Tongue (tissue), 2 donors: ENCODE measurements around the gene CDH18. TPM values are rescaled to one million over a fixed set of nuclear protein-coding genes. Genes with fewer than 3 reads are reported as not detected.

Experiments used
- DNase-seq: peaks from one replicate; pipeline ENCODE4 v3.0.0-alpha.2; 2015
- total RNA-seq: library from RNA; depleted of rRNA; stranded (reverse); fragments of >200 nt; gene quantifications from one replicate; pipeline ENCODE4 v1.2.3, GENCODE V29; 2014

CDH18 gene, protein sequence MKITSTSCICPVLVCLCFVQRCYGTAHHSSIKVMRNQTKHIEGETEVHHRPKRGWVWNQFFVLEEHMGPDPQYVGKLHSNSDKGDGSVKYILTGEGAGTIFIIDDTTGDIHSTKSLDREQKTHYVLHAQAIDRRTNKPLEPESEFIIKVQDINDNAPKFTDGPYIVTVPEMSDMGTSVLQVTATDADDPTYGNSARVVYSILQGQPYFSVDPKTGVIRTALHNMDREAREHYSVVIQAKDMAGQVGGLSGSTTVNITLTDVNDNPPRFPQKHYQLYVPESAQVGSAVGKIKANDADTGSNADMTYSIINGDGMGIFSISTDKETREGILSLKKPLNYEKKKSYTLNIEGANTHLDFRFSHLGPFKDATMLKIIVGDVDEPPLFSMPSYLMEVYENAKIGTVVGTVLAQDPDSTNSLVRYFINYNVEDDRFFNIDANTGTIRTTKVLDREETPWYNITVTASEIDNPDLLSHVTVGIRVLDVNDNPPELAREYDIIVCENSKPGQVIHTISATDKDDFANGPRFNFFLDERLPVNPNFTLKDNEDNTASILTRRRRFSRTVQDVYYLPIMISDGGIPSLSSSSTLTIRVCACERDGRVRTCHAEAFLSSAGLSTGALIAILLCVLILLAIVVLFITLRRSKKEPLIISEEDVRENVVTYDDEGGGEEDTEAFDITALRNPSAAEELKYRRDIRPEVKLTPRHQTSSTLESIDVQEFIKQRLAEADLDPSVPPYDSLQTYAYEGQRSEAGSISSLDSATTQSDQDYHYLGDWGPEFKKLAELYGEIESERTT
- total RNA-seq = 0.62 TPM

DNA sequence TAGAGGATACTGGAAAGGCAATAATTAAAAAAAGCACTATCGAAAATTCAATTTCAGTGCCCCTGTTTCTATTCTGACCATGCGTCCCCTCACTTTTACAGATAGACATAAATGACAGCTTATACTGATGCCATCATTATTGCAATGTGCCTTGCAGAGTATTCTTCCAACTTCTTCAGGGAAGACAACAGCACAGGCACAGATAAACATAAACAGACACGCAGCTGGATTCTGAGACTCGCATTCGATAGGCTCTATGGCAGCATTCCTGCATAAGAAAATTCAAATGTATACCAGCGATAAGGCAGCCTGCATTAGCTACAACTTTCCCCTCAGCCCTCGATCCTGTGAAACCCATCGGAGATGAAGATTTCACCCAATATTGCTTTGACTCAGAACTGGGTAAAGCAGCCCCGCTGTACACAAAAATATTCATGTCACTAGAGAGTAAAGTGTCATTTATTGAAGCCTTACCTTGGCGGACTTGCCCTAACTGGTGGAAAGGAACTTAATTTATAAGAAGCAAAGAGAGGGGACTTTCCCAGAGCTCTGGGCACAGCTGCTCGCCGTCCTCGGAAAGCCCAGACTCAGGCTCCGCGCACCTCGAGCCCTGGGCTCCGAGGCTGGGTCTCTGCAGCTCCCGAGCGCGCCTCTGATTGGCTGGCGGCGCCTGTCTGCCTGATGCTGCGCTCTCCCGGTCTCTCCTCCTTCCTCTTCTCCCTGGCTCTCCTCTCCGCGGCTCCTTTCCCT lies at the start of gene CDH18:
TSS of gene CDH18 (minus strand) at position 589 of the 750 bp plus-strand sequence. CDS start 149,214 bp downstream, outside the sequence.
- peak; percentile 76 for DNase-seq

DNA sequence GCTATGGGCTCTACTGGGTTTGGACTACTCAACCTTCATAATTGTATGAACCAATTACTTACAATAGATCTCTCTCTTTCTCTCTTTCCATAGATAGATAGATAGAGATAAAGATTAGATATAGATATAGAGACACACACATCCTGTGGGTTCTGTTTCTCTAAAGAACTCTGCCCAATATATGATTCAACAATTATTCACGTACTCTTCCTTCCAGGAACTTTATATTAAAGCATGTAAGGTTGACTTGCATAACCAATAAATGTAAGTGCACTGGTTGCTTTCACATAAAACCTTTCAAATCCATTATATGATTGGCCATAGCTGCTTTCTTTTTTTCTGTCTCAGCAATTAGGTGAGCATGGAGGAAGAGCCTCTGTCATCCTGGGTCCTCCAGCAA lies 46.7 kb upstream of the CDH18 start:
- DNase-seq = no peak

DNA sequence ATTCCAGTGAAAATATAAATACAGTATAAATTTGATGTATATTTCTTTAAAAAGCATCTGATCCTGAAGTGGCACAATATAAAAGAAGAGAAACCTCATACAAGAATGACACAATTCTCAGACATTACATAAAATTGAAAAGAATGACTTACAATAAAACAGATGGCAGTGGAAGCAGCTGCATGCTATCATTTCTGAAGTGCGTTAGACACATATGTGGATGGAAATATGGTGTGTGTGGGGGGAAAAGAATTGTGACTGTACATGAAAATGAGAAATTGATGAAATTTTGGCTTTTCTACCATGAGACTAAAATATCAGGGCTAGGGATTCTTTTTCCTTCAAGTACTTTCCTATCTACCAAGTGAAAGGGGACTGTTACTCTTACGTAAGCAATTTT lies 45.9 kb upstream of the CDH18 start:
- no peak for DNase-seq

DNA sequence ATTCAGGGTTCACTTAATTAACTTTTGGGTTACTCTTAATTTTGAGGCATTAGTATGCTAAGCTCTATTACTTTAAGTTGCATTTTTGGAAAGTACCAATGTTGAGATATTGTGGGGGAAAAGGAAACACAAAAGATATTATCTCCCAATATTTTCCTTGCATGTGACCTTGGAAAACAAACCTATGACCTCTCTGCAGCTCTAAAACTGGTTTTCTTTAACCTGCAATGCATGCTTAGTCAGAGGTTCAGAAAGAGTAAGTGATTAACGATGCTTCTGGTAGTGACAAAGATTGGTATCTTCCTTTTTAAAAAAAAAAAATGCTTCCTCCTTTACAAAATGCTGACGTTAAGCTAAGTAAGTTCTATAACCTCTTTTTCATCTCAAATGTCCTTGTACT lies 44.9 kb upstream of the CDH18 start:
- no peak for DNase-seq

DNA sequence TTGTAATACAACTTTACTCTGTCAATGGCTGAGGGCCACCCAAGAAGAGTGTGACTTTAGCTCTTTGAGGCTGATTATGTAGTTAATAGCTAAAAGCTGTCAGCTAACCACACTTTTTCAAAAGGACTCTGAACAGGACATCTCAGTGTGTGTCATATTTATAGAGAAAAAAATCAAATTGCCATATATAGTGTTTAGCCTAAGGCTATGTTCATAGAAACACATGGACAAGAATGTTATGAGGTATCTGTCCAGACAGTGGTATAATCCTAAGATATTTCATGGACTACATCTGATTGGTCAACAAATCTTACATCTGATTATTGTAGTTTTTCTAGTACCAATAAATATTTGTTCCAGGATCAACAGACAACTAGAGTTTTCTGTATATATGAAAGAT lies 42.1 kb upstream of the CDH18 start:
- DNase-seq = no peak

DNA sequence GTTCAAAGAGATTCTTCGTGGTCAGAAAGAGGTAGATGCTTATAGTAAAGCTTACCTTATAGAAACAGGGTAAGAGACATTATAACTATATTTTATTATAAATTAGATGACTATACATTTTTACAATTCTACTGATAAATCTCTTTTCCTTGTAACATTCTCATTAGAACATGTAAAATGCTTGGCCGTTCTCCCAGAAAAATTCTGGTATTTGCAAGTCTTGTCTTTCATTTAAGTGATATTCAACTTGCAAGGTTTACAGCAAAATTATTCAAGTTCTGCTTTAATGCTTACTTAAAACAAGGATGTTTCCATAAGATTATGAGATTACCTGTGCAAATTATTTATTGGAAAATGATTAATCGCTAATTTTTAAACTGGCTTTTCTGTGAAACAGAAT lies 41.3 kb upstream of the CDH18 start:
- DNase-seq = peak; percentile 22

DNA sequence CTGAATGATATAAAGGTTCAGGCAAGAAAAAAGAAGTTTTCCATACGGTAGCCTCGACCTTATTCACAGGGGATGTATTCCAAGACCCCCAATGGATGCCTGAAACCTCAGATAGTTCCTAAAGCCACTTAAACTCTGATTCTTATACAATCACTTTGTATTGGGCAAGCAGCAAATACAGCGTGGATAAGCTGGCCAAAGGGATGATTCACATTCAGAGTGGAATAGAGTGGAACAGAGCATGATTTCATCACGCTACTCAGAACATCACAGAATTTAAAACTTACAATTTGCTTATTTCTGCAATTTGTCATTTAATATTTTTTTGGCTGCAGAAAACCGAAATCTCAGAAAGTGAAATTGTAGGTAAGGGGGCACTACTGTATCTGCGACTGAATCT lies 40.5 kb upstream of the CDH18 start:
- no peak for DNase-seq

DNA sequence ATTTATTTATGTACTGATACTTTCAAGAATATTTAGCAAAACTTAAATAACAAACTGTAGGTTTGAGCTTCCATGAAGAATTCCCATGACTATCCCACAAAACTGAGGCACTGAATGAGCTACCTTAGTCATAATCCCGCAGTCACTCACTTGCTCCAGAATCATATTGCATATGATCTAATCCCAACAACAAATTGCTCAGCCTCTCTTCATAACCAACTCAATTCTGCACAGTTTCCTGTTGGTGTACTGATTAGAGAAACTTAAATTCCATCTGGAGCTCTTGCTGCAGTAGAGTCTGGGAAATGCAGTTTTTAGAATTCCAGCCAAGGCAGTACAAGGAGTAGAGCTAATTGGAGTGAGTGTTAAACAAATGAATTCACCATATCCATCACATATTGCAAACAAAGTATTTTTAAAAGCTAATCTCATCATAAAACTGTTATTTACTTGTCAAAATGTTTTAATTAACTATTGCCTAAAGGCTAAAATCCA lies 35.7 kb upstream of the CDH18 start:
- DNase-seq = peak; percentile 20

DNA sequence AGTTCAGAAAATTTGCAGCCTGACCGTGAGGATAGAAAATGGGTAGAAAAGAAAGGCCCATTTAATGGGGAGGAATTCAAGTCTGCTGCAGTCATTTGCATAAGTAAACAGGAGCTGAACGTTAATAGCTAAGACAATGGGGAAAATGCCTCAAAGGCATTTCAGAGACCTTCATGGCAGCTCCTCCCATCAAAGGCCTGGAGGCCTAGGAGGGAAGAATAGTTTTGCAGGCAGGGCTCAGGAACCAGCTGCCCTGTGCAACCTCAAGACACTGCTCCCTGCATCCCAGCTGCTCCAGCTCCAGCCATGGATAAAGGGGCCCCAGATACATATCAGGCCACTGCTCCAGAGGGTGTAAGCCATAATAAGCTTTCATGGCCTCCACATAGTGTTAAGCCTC lies 32.2 kb upstream of the CDH18 start:
- no peak for DNase-seq

DNA sequence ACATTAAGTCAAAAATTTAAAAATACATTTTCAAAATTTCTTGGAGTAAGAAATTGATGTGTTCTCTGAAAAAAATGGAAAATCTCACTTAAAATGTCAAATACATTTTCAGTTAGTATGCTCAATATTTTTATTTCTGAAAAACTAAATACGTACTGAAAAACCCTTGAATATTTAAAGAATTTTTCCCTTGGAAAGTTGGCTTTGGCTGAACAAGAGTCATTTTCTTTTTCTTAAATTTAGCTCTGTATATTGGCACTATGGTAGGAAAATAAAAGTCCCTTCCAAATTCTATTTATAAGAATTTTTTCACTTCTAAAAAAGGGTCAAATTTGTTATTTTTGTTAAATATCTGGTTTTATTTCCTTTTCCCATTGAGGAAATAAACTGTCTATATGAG lies 29.0 kb upstream of the CDH18 start:
- no peak for DNase-seq

DNA sequence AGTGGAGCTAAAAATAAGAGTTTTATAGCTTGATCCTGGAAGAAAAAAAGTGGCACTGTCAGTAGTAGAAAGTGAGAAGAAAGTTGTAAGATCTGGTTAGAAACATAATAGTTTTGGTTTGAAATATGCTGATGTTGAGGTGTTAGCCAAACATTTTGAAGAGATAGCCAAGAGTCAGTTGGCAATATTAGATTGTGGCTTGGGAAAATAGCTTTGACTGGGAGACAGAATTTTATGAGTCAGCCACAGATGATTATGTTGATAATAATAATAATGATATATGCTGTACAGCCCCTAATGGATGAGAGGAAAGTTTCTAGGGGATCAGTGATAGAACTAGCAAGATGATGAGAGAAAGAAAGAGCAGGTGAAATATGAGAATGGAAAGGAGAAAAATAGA lies 12.4 kb upstream of the CDH18 start:
- no peak for DNase-seq

DNA sequence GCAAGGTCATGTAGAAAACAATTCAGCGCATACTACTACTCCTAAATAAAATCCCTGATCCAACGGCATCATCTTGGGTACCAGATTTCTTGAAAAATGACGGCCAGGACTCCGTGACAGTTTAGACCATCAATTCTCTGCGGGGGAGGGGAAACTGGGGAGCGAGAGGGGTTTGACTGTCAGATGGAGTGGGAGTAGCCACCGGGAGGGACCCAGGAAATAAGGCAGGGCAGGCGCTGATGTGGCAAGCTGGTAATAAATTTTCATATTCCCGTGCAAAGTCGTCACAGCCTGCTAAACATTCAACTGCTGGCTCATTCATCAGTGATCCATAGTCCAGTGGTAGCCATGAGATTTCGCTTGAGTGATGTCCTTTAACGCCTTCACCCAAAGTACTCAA lies 457 bp upstream of the CDH18 start:
- DNase-seq = peak; percentile 2

DNA sequence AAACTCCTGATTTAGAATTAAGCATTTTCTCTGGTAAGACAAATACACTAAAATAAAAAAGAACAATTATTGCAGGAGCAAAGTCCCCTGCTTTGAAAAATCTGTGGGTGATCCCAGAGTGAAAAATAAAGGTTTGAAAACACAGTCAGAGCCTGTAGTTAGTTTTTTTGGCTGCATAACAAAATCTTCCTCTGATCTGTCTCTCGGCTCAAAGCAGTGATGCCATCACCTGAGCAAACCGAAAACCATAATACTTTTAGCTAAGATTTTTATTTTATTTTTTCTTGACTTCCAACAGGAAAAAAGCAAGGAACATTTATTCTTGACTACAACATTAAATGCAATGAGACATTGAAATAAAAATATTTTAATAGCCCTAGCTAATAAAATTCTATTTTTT lies 1.2 kb downstream of the CDH18 start:
- no peak for DNase-seq

DNA sequence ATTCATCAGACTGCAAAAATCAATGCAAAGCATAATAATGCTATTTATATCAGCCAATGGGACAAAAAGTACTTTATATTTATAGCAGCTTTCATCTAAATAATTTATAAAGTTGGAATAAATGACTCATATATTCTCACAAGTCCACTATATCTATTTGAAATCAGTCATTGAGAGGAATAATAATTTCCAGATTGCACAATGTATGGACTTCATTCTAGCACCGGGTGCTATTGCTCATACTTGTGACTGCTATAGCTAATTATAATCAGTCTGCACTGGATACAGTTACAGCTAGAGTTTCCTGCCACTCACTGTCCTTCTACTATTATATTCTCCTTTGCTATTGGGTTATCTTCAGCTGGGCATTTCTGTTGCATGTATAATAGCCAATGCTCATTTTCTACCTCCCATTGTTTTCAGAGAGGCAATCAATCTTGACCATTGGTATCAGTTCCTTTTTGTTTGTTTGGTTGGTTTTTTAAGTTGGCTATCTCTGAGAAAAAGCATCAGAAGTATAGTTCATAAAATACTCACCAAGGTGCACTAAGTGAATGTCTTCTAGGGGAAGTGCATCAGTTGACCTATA lies 1.9 kb downstream of the CDH18 start:
- no peak for DNase-seq

DNA sequence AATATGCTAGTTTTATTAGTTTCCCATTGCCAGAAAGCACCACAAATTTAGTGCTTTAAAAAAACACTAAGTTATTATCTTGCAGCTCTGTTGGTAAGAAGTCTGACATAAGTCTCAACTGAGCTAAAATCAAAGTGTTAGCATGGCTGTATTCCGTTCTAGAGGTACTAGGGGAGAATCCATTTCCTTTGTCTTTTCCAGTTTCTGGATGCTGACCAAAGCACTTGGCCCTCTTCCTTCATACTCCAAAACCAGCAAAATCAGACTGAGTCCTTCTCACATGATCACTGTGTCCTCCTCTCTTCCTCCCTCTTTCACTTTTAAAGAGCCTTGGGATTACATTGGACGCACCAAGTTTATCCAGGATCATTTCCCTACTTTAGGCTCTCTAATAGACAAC lies 9.5 kb downstream of the CDH18 start:
- peak; percentile 2 for DNase-seq

DNA sequence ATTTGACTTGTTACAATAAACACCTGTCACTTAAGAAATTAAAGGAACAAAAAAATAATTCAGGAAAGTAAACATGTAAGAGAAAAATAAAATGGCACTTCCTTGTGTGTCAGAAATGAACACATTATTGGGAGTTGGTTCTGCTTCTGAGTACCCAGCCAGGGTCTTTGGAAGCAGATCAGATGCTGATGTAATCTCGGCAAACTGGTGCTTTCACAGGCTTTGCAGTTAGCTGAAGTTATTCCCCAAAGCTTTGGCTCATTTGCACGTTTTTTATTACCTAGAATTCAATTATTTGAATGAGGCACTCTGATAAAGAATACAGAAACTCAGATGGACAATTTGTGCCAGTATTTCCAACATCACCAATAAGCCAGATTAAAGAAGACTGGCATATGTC lies 10.9 kb downstream of the CDH18 start:
- no peak for DNase-seq

DNA sequence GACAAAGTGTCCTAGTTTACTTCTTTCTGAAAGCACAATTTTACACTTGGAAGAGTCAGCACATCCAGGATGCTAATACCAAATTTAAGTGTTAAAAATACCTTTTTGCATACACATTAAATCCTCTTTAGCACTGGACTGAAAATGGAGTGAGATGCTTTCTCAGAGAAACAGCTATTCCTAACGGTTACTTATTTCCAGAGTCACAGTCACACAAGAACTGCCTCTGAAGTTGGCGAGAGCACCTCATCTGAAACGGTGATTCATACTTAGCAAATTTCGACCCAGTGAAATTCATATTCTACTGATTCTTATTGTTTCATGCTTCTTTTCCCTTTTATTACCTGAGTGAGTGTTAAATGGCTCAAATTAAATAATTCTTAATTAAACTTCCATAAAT lies 12.2 kb downstream of the CDH18 start:
- no peak for DNase-seq

DNA sequence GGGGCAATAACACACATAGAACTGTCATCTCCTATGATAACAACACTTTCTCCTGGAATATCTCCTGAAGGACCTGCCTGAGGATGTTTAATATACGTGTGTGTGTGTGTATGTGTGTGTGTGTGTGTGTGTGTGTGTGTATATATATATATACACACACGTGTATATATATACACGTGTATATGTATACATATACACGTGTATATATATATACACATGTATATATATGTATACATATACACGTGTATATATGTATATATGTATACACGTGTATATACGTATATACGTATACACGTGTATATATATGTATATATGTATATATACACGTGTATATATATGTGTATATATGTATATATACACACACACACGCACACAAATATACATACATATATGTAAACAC lies 27.5 kb downstream of the CDH18 start:
- DNase-seq = no peak

DNA sequence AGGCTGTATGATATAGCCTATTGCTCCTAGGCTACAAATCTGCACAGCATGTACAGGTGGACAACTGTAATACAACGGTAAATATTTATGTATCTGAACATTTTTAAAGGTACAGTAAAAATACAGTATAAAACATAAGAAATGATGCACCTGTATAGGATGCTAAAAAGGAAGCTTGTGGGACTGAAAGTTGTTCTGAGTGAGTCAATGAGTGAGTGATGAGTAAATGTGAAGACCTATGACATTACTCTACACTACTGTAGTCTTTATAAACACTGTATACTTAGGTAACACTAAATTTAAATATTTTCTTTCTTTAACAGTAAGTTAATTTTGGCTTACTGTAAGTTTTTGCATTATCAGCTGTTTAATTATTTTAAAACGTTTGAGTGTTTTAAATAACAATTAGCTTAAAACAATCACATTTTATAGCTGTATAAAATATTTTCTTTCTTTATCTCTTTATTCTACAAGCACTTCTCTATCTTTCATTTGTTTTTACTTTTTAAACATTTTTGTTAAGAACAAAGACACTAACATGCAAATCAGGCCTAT lies 28.1 kb downstream of the CDH18 start:
- no peak for DNase-seq

DNA sequence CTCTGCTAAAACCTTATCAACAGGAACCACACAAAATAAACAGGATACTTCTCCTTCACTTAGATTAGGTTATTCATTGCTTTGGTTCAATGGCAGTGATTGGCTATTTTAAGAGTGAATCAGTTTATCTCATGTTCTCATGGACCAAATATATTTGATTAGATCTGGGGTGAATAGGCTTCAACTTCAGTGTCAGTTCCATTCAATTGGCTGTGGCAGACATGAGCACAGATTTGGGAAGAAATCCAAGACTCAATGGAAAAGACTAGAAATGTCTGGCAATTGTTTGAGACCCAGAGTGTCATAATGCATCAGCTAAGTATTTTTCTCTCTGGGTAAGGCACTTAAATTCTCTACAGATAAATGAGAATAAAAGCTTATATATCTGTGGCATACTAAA lies 37.1 kb downstream of the CDH18 start:
- no peak for DNase-seq

DNA sequence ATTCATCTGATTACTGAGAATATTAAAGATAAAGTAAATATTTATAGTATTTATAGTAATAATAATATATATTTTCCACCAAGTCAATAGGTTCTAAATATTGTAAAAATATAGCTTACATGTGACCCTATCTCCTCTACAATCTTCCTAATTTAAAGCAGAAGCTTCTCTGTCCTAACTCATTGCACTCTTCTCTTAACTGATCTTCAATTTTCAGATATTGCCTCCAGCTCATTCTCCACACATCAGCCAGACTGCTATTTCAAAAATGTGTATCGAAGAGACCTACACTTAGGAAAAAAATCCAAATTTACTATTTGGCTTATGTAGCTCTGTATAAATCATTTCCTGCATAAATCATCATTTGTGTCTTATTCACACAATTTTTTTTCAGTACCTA lies 47.8 kb downstream of the CDH18 start:
- no peak for DNase-seq

DNA sequence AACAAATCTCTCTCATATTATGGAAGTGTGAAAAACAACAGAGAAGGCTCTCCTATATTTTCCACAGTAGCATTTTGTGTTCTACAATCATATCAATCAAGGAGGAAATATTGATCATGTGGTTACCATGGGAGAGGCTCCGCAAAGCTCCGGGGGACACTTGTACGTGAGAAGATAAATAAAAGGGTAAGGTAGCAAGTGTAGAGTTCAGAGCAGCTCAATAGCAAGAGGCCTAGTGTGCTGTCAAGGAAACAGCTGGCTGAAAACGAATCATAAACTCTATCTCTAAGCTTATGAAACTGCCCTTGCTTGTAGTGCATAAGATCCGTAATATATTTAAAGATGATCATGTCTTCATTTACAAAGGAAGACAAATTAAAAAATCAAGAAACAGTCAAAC lies 57.5 kb downstream of the CDH18 start:
- no peak for DNase-seq
